Measurements from ENCODE around the gene RBPJL.

The RBPJL gene

GRCh38 chr20:45293041-45294002 lies 13.3 kb upstream of the RBPJL start:
- DNase-seq (ENCODE audit: low read depth, low spot score): no peak

- no peak for DNase-seq (ENCODE audit: low read depth, low spot score)
These were observed 12.7 kb upstream of the RBPJL start for GRCh38 chr20:45294003-45294368.

- DNase-seq (ENCODE audit: low read depth, low spot score): no peak
These were observed 12.0 kb upstream of the RBPJL start for GRCh38 chr20:45294659-45295058.

- no peak for DNase-seq (ENCODE audit: low read depth, low spot score)
These were observed 8.7 kb upstream of the RBPJL start for GRCh38 chr20:45297786-45298497.

- DNase-seq (ENCODE audit: low read depth, low spot score): no peak
These were observed 6.9 kb upstream of the RBPJL start for GRCh38 chr20:45299786-45300185.

- DNase-seq (ENCODE audit: low read depth, low spot score): no peak
These were observed 5.7 kb upstream of the RBPJL start for GRCh38 chr20:45300961-45301360.

GRCh38 chr20:45301824-45302271 lies 4.8 kb upstream of the RBPJL start:
- no peak for DNase-seq (ENCODE audit: low read depth, low spot score)

GRCh38 chr20:45303586-45304463 lies 2.8 kb upstream of the RBPJL start:
- DNase-seq (ENCODE audit: low read depth, low spot score): no peak

GRCh38 chr20:45304464-45304999 lies 2.1 kb upstream of the RBPJL start:
- DNase-seq (ENCODE audit: low read depth, low spot score): no peak

- no peak for DNase-seq (ENCODE audit: low read depth, low spot score)
These were observed 1.4 kb upstream of the RBPJL start for GRCh38 chr20:45305262-45305661.

GRCh38 chr20:45307076-45307640 lies 518 bp downstream of the RBPJL start:
- no peak for DNase-seq (ENCODE audit: low read depth, low spot score)

- DNase-seq (ENCODE audit: low read depth, low spot score): no peak
These were observed 1.6 kb downstream of the RBPJL start, which contains the start of gene MATN4 for GRCh38 chr20:45308117-45308778. TSS of gene MATN4 (minus strand) at chr20:45308299. CDS start at chr20:45305582, 2,717 bp downstream.

GRCh38 chr20:45309075-45309474 lies 2.4 kb downstream of the RBPJL start:
- no peak for DNase-seq (ENCODE audit: low read depth, low spot score)

GRCh38 chr20:45311589-45312211 lies 5.1 kb downstream of the RBPJL start:
- no peak for DNase-seq (ENCODE audit: low read depth, low spot score)

- no peak for DNase-seq (ENCODE audit: low read depth, low spot score)
These were observed 5.6 kb downstream of the RBPJL start for GRCh38 chr20:45312241-45312640.

- DNase-seq (ENCODE audit: low read depth, low spot score): no peak
These were observed 6.5 kb downstream of the RBPJL start for GRCh38 chr20:45313065-45313695.

GRCh38 chr20:45313943-45314342 lies 7.3 kb downstream of the RBPJL start:
- no peak for DNase-seq (ENCODE audit: low read depth, low spot score)

- no peak for DNase-seq (ENCODE audit: low read depth, low spot score)
These were observed 9.0 kb downstream of the RBPJL start for GRCh38 chr20:45315672-45316071.
